Midbrain (tissue), 1 donor: Measurements from ENCODE around the gene DNAJC21.

Experiments used
- DNase-seq: peaks from one replicate; lab custom pipeline; 2025; lab: John Stamatoyannopoulos, UW

The DNAJC21 gene

GRCh38 chr5:34982823-34983222, 53.5 kb downstream of the DNAJC21 start:
- DNase-seq = no peak

- DNase-seq = no peak
Observed at GRCh38 chr5:34986965-34987364, 57.6 kb downstream of the DNAJC21 start.

GRCh38 chr5:34991486-34992238, 62.3 kb downstream of the DNAJC21 start:
- no peak for DNase-seq

GRCh38 chr5:34993951-34994350, 64.6 kb downstream of the DNAJC21 start:
- no peak for DNase-seq

GRCh38 chr5:34996261-34996660, 66.9 kb downstream of the DNAJC21 start:
- DNase-seq = no peak

- DNase-seq = no peak
Observed at GRCh38 chr5:34998058-34998789, 68.9 kb downstream of the DNAJC21 start.

GRCh38 chr5:35001842-35002241, 72.5 kb downstream of the DNAJC21 start:
- no peak for DNase-seq

GRCh38 chr5:35002459-35002858, 73.1 kb downstream of the DNAJC21 start:
- no peak for DNase-seq

- DNase-seq = peak; percentile 56
Observed at GRCh38 chr5:35003018-35003957, 73.9 kb downstream of the DNAJC21 start.

- no peak for DNase-seq
Observed at GRCh38 chr5:35004200-35004599, 74.8 kb downstream of the DNAJC21 start.

- no peak for DNase-seq
Observed at GRCh38 chr5:35004771-35005170, 75.4 kb downstream of the DNAJC21 start.
